Measurements from ENCODE around the gene ID3.
A peak's percentile ranks its signal among the peaks of the same experiment; 100 is the strongest.
"Not testable (repeated sequence)": the region's sequence is repeated elsewhere in the genome, so short reads cannot be mapped to it uniquely, and the experiment has no call there.

Gene ID3

DNA sequence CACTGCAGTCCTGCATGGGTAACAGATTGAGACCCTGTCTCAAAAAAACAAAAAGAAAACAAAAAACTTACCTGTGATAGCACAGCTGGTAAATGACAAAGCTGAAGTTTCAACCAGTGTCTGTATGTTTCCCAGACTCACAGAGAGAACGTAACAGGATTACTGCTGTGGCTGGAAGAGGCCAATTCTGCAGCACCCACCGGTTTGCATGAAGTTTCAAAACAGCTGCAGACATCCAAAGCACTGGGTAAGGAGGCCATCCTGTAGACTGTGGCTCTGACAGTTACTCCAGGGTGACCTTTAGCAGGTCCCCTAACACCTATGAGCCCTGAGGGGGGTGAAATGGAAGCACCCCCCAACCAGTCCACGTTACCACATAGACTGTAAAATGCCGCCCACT lies 7.5 kb downstream of the ID3 start:
- DNase-seq (ENCODE audit: low read depth in 2 of 2), result no peak

- no peak for DNase-seq (ENCODE audit: low read depth in 2 of 2)
Observed at GRCh38 chr1:23548704-23549143, 10.6 kb downstream of the ID3 start.

GRCh38 chr1:23546897-23547584 lies 12.3 kb downstream of the ID3 start:
- DNase-seq (ENCODE audit: low read depth in 2 of 2), result no peak

DNA sequence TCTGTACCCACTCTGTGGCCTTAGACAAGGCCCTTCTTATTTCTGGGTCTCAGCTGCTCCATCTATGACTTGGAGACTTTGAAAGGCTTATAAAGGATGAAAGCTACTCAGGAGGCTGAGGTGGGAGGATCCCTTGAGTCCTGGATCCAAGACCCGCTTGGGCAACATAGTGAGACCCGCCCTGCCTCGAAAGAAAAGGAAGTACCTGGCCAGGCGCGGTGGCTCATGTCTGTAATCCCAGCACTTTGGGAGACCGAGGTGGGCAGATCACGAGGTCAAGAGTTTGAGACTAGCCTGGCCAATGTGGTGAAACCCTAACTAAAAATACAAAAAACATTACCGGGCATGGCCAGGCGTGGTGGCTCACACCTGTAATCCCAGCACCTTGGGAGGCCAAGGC lies 13.4 kb downstream of the ID3 start:
- no peak for DNase-seq (ENCODE audit: low read depth in 2 of 2)

DNA sequence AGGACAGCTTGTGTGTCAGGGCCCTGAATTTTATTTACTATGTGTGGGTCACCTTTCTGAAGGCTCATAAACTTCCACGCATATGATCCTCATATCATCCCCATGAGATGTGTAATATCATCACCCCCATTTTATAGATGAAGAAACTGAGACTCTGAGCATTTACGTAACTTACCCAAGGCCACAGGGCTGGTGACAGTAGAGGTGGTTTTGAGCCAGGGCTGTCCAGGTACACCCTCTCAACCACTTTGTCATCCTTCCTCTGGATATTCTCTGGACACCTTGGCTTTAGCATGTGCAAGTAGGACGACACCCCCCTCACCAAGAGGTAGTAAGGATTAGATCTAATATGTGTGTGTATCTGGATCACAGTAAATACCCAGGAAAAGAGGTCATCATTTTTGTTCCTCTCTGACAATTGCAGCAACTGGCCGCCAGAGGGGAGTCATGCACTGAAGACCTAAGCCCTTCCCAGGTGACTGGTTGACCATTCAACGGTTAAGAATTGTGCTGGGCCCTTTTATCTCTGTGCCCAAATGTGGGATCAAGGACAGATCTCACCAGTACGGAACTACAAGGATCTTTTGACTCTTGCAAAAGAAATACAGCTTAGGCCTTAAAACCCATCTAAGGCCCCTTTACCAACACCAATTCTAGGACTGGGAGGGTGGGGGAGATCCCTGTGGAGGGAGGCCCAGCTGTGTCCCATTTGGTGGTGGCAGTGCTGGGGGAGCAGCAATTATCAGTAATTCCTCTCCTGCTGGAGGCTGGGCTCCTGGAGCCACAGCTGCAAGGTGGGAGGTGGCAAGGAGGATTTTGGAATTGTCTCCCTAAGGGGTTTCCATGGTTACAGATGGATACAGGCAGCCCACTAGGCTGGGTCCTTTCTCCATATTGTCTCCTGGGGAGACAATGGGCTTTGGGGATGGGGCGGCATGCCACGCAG lies 14.6 kb downstream of the ID3 start:
- DNase-seq (ENCODE audit: low read depth in 2 of 2), result peak; percentile 45 to 53

- DNase-seq (ENCODE audit: low read depth in 2 of 2), result no peak
Observed at GRCh38 chr1:23543707-23544443, 15.4 kb downstream of the ID3 start.

DNA sequence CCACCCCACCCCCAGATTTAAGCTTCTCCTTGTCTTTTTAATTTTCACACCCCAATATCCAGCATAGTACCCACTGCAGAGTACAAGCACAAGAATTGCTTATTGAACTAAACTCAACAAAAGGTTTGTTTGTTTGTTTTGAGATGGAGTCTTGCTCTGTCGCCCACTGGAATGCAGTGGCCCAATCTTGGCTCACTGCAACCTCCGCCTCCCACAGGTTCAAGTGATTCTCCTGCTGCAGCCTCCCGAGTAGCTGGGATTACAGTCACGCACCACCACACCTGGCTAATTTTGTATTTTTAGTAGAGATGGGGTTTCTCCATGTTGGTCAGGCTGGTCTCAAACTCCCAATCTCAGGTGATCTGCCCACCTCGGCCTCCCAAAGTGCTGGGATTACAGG lies 16.4 kb downstream of the ID3 start:
- not testable (repeated sequence) for DNase-seq (ENCODE audit: low read depth in 2 of 2)

DNA sequence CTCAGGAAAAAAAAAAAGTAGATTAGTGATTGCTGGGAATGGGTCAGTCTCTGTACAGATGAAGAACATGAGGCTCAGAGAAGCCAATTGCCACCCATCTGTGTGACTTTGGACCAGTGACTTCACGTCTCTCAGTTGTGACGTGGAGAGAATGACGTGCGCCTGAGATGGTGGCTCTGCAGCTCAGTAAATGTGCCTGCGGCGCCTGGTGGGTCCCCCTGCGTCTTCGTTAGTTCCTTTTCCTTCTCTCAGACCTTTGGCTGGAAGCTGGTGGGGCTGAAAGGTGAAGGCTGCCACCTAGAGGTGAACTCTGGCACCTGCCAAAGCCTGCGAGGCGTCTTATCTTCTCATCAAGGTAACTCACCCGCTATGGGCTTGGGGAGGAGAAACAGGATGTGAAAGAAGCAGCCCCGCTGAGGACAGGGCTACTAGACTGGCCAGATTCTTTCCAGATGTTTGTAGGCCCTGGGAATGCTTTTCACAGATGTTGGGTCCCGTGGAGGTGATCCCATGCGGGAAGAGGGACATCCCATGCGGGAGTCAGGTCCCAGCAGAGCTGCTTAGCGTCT lies 19.5 kb downstream of the ID3 start:
- DNase-seq (ENCODE audit: low read depth in 2 of 2), result peak; percentile 81 to 82

DNA sequence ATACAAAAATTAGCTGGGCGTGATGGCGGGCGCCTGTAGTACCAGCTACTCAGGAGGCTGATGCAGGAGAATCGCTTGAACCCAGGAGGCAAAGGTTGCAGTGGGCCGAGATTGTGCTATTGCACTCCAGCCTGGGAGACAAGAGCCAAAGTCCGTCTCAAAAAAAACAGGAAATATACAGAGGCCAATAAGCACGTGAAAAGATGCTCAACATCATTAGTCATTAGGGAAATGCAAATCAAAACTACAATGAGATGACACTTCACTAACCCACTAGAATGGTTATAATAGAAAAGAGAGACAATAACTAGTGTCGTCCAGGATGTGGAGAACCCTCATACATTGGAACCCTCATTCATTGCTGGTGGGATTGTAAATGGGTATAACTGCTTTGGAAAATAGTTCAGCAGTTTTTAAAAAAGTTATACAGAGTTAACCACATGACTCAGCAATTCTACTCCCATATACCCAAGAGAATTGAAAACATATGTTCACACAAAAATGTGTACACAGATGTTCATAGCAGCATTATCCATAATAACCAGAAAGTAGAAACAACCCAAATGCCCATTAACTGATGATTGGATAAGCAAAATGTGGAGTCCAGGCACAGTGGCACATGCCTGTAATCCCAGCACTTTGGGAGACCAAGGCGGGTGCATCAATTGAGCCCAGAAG lies 21.9 kb downstream of the ID3 start:
- DNase-seq (ENCODE audit: low read depth in 2 of 2), result no peak

DNA sequence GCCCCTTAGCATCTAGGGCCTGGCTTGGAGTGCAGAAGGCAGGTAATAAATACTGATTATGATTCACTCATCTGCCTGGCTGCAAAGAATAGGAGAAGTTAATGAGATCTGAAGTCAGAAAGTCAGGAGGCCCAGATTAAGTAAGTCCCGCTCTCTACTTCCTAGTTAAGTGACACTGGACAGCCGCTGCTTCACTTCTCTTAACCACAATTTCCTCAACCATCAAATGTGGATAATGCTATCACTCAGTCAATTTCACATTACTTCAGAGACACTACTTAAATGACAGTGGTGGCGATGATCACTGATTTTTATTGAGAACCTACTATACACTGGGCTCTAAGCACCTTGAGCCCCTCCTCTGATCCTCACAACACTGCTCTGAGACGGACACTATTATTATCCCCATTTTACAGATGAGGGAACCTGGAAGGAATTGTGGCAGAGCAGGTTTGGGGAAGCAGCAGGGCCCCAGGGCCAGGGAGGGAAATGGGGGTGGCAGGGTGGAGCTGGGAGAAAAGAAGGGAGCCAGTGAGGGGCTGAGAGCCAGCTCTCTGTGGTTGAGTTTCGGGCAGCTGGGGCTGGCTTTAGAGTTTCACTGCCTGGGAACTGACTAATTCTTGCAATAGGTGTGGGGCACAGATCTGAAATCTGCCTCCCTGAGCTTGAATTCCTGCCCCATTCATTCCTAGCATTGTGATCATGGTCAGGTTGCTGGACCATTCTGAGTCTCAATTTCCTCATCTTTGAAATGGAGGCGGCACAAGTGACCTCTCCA lies 25.9 kb downstream of the ID3 start:
- no peak for DNase-seq (ENCODE audit: low read depth in 2 of 2)

GRCh38 chr1:23531562-23532094 lies 27.7 kb downstream of the ID3 start:
- DNase-seq (ENCODE audit: low read depth in 2 of 2), result no peak

- peak; percentile 59 to 70 for DNase-seq (ENCODE audit: low read depth in 2 of 2)
Observed at GRCh38 chr1:23530747-23531561, 28.3 kb downstream of the ID3 start, which contains the start of gene E2F2. E2F2 (minus strand) TSS chr1:23531233; CDS start chr1:23530793, 440 bp downstream.

DNA sequence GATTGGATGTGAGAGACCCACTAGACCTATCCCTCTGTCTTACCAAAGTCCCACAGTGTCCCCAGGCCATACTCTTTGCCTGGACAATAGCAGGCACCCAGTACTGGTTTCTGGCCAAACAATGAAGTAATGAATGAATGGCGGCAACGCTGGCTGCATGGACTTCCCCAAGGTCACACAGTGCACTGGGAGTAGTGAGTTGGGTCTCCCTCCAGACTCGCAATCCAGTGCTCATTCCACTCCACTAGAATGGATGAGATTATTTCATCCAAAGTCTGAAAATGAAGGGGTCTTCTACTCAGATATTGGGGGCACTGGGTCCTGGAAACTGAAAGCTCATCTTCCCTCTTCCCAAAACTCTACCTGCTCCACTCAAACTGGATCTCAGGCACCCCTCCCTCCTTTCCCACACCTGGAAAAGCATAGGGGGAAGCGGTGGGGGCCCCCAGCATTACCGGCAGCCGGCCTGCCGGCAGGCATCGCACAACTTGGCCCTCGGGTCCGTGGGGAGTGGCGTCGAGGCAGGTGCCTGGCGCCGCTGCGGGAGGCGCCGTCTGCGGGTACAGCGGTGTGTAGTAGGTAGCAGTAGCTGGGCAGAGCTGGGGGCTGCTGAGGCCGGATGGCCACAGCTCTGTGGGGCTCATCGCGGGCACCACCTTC lies 29.1 kb downstream of the ID3 start:
- no peak for DNase-seq (ENCODE audit: low read depth in 2 of 2)

DNA sequence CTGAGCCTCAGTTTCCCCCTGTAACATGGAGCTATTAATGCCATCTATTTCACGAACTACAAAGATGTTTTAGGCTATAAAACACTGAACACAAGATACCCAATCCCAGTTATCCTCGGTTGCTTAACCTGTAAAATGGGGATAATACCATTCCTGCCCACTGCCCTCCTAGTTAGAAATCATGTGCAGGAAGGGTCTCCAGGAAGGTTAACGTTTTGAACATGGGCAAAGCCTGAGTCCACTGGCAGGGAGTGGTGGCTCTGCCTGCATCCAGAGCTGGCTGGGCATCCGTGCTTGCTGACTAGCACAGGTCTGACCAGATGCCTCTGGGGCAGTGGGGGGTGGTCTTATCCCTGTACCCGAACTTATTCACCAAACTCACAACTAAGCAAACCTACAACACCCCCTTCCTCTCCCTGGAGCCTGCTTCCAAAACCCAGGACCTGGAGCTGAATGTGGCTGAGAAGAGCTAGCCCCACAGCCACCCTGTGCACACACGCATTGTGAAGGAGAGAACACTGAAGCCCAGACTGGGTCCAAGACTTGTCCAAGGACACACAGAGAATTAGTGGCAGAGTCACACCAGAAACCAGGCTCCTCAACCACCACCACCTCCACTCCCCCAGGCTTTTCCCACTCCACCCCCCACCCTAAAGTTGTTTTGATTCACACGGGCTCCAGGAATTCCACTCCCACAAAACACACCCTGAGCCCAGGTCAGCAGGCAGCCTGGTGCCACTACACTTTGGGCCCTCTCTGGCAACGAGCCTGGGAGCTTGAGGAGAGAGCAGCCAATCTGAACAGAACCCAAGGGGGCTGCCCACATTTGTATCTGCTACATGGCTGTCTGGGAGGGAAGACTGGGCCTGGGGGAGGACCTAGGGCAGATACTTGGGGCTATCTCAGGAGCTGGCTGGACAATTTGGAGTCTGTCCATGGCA lies 29.9 kb downstream of the ID3 start:
- DNase-seq (ENCODE audit: low read depth in 2 of 2), result no peak

GRCh38 chr1:23528250-23528978 lies 30.9 kb downstream of the ID3 start:
- peak; percentile 52 to 65 for DNase-seq (ENCODE audit: low read depth in 2 of 2)

GRCh38 chr1:23527900-23528249 lies 31.4 kb downstream of the ID3 start:
- no peak for DNase-seq (ENCODE audit: low read depth in 2 of 2)

- no peak for DNase-seq (ENCODE audit: low read depth in 2 of 2)
Observed at GRCh38 chr1:23527366-23527765, 31.9 kb downstream of the ID3 start.
